ENCODE results near the gene CCDC85C. TPM values are rescaled to one million over a fixed set of nuclear protein-coding genes. Genes with fewer than 3 reads are reported as not detected.

The CCDC85C gene
- total and polyA plus RNA-seq, 2 of the 4 experiments (the other 2 are of a cell fraction): 16.0 to 19.0 TPM

GRCh38 chr14:99522025-99522401, 82.0 kb downstream of the CCDC85C start:
- TF ChIP-seq USF2 (IDR thresholded peaks at IDR 0.05; ENCODE audit: low read depth, low read length) (no peak), CHD1 (IDR thresholded peaks at IDR 0.05; ENCODE audit: low read depth, low read length) (no peak), ELK1 (IDR thresholded peaks at IDR 0.05; ENCODE audit: borderline replicate concordance, low read depth, low read length) (no peak), MAZ (IDR thresholded peaks at IDR 0.05; ENCODE audit: borderline replicate concordance, low read depth, low read length) (no peak), FOS (IDR thresholded peaks at IDR 0.05; ENCODE audit: low read depth, low read length) (no peak), POLR2A (IDR thresholded peaks at IDR 0.05; ENCODE audit: low read depth, low read length) (no peak), SMC3 (IDR thresholded peaks at IDR 0.05; ENCODE audit: low read depth, low read length) (no peak), CTCF (conservative IDR thresholded peaks at IDR 0.05; ENCODE audit: low read depth, low read length) (no peak), NFE2L2 (IDR thresholded peaks at IDR 0.05; ENCODE audit: low read depth, low read length) (no peak), RCOR1 (IDR thresholded peaks at IDR 0.05; ENCODE audit: insufficient replicate concordance, low read length) (no peak), RAD21 (IDR thresholded peaks at IDR 0.05; ENCODE audit: low read length) (no peak), BHLHE40 (IDR thresholded peaks at IDR 0.05; ENCODE audit: low read depth, low read length) (no peak), MXI1 (IDR thresholded peaks at IDR 0.05; ENCODE audit: borderline replicate concordance, low read depth, low read length) (no peak), CEBPB (IDR thresholded peaks at IDR 0.05; ENCODE audit: low read depth, low read length) (no peak), RFX5 (IDR thresholded peaks at IDR 0.05; ENCODE audit: low read depth, low read length) (no peak), MAFK (IDR thresholded peaks at IDR 0.05; ENCODE audit: low read depth, low read length) (no peak)
- DNase-seq (no peak), ATAC-seq (ENCODE audit: low read depth) (no peak; the same call in 1 of the 2 replicates)
- Histone ChIP-seq H3K9me1 (ENCODE audit: insufficient read depth, low read length) (peaks cover 10% of the 10 kb centered on the region), H4K5ac (ENCODE audit: low read depth, low read length) (no peak overlapping the region), H4K20me1 (ENCODE audit: insufficient read depth, low read length) (peaks cover 37% of the 10 kb centered on the region), H3K4me3 (ENCODE audit: insufficient read depth, low read depth, low read length) (no peak overlapping the region), H3K27ac (ENCODE audit: insufficient read depth, low read length) (peak overlapping the region; percentile 12), H2BK15ac (ENCODE audit: low read depth, low read length) (peak overlapping the region; percentile 17; the same call in 1 of the 3 replicates), H2AK5ac (ENCODE audit: low read depth, low read length) (peak overlapping the region; percentile 75), H3K9ac (ENCODE audit: low read depth, low read length) (no peak overlapping the region), H3K27me3 (ENCODE audit: control insufficient read depth, insufficient read depth, low read length) (no peaks in the 10 kb centered on the region), H2BK5ac (ENCODE audit: low read depth, low read length, poor library complexity, severe bottlenecking) (no peak overlapping the region), H3K4me1 (ENCODE audit: control insufficient read depth, insufficient read depth, low read length) (peaks cover 32% of the 10 kb centered on the region), H3K23ac (ENCODE audit: low read depth, low read length) (no peak overlapping the region), H2AK9ac (replicated peaks; ENCODE audit: low read depth, low read length, poor library complexity) (peak overlapping the region; percentile 17), H2BK20ac (ENCODE audit: low read depth, low read length) (no peak overlapping the region), H3K4ac (ENCODE audit: low read depth, low read length) (peak overlapping the region; percentile 39), H3K79me1 (ENCODE audit: low read depth in 1 of 2, low read length in 2 of 2) (peaks cover 21 to 79% of the 10 kb centered on the region in 2 experiments), H2BK120ac (ENCODE audit: low read depth, low read length) (peak overlapping the region; percentile 19; the same call in 1 of the 2 replicates), H3K9me3 (ENCODE audit: control insufficient read depth, insufficient read depth, low read length) (no peaks in the 10 kb centered on the region), H3K4me2 (ENCODE audit: low read depth, low read length) (no peak overlapping the region; the same call in 1 of the 2 replicates), H2AFZ (replicated peaks; ENCODE audit: low read length, poor library complexity) (peak overlapping the region; percentile 12), H3K18ac (ENCODE audit: low read depth, low read length) (no peak overlapping the region), H4K91ac (ENCODE audit: insufficient read depth, low read depth, low read length) (no peak overlapping the region), H3K36me3 (ENCODE audit: control insufficient read depth, insufficient read depth, low read length) (no peaks in the 10 kb centered on the region; the same call in 1 of the 2 replicates), H3K14ac (replicated peaks; ENCODE audit: low read depth, low read length) (no peak overlapping the region), H3K56ac (ENCODE audit: extremely low read depth, insufficient read depth, low read length) (no peak overlapping the region), H4K8ac (ENCODE audit: low read depth in 2 of 2, low read length in 2 of 2) (peak overlapping the region in 1 of 2 experiments; percentile 44; a peak in 1 of 4 replicates)
- ChIA-PET CTCF (interaction anchor here (0.6 to 0.9 kb wide), 3 partner anchors 10 to 106 kb away, joined by 3 to 4 read pairs (median 3); no protein-coding TSS in a partner anchor), POLR2A (ENCODE audit: unreplicated experiment) (no interaction called here)
- intact Hi-C loops (cut with micrococcal nuclease): loop anchor here (1.0 to 5.0 kb wide), 2 partner anchors 82 to 160 kb away; partner anchors contain the start of genes CCDC85C and CYP46A1
- 58% methylated on average over 3 of the region's 18 CpGs; no CpG with 5 or more reads in 1 of the 2 experiments for WGBS, 2 experiments (ENCODE audit: extremely low coverage in 2 of 2, insufficient read length in 1 of 2)
- no TSS peak for BruUV-seq (replicated peaks)
- dilution Hi-C loops (cut with HindIII; ENCODE audit: low sequenced_read_pairs, unreplicated experiment): no loop called here
- in situ Hi-C loops (cut with MboI; ENCODE audit: low sequenced_read_pairs): loop anchor here (5.0 to 10.0 kb wide), 2 partner anchors 100 to 383 kb away; no protein-coding TSS in a partner anchor
